ENCODE data around the gene SUSD5.

GRCh38 chr3:33117461-33117860 lies 101.1 kb downstream of the SUSD5 start:
- TF ChIP-seq POLR2AphosphoS5 (IDR thresholded peaks at IDR 0.05; ENCODE audit: low read depth, low read length) (no peak), CTCF (IDR thresholded peaks at IDR 0.05) (no peak), SIN3A (IDR thresholded peaks at IDR 0.05; ENCODE audit: borderline replicate concordance, insufficient read depth, low read depth, low read length) (no peak), TCF7L2 (IDR thresholded peaks at IDR 0.05; ENCODE audit: low read depth, low read length) (no peak)
